Prostate gland (tissue), 2 donors: ENCODE data around the gene ITPR2.

Source experiments
- POLR2A ChIP-seq: fragments of 450-650 bp; IDR thresholded peaks from one replicate; pipeline ENCODE4 v1.6.1; 2016; ENCODE audit warnings: antibody characterized with exemption, mild to moderate bottlenecking
- TF ChIP-seq, protein P1 (sequence below), 4 experiments: fragments of 200-600 bp in 2 of 4; fragments of 450-650 bp in 2 of 4; sonication (generic) in 2 of 4; IDR thresholded peaks; 1 replicate in 3 of 4; 2 replicates in 1 of 4; pipeline ENCODE4 v1.5.1; 2016 to 2019; ENCODE audit warnings: antibody characterized with exemption in 4 of 4, mild to moderate bottlenecking in 2 of 4, moderate library complexity in 2 of 4

- TF ChIP-seq, protein P1, sequence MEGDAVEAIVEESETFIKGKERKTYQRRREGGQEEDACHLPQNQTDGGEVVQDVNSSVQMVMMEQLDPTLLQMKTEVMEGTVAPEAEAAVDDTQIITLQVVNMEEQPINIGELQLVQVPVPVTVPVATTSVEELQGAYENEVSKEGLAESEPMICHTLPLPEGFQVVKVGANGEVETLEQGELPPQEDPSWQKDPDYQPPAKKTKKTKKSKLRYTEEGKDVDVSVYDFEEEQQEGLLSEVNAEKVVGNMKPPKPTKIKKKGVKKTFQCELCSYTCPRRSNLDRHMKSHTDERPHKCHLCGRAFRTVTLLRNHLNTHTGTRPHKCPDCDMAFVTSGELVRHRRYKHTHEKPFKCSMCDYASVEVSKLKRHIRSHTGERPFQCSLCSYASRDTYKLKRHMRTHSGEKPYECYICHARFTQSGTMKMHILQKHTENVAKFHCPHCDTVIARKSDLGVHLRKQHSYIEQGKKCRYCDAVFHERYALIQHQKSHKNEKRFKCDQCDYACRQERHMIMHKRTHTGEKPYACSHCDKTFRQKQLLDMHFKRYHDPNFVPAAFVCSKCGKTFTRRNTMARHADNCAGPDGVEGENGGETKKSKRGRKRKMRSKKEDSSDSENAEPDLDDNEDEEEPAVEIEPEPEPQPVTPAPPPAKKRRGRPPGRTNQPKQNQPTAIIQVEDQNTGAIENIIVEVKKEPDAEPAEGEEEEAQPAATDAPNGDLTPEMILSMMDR (IDR thresholded peaks at IDR 0.05): no peak
- TF ChIP-seq POLR2A: no peak
Measured at GRCh38 chr12:26556916-26557315, 276.1 kb downstream of the ITPR2 start.
